ENCODE data around the gene MOB1B.
"Not testable (repeated sequence)": the region's sequence is repeated elsewhere in the genome, so short reads cannot be mapped to it uniquely, and the experiment has no call there.

Gene MOB1B

GRCh38 chr4:70901984-70902576, at the start of gene MOB1B:
Gene MOB1B, plus strand, starts transcription at chr4:70902369. Its CDS starts 168 bp downstream, at chr4:70902537.
- DNase-seq = peak in 55 of 56 donors; percentile 16 to 89 (median 73)

GRCh38 chr4:70855464-70855863, 46.7 kb upstream of the MOB1B start:
- no peak for DNase-seq

GRCh38 chr4:70858454-70858853, 43.7 kb upstream of the MOB1B start:
- DNase-seq = no peak

DNA sequence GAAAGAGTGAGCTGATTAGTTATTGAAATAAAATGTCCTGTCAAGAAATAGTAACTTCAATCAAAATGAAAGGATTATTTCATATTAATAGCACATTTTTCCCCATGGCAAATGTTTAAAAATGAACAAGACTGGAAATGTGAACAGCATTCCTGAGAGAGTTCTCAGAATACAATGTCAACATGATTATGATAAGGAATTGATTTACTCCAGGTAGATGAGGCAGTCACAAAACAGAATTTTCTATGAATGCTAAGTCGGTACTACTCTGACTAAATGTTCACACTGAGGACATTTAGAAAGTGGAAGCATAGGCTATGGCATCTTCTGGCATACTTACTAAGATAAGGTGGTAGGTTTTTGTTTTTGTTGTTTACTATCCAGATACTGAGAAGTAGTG, 43.1 kb upstream of the MOB1B start:
- no peak for DNase-seq

- no peak for DNase-seq
Observed at GRCh38 chr4:70863099-70863790, 38.9 kb upstream of the MOB1B start.

- no peak for DNase-seq
Observed at GRCh38 chr4:70868778-70869177, 33.4 kb upstream of the MOB1B start.

GRCh38 chr4:70873216-70873615, 29.0 kb upstream of the MOB1B start:
- DNase-seq = no peak

GRCh38 chr4:70874268-70875156, 27.7 kb upstream of the MOB1B start:
- DNase-seq = no peak

- DNase-seq = no peak
Observed at GRCh38 chr4:70877556-70877955, 24.6 kb upstream of the MOB1B start.

GRCh38 chr4:70880739-70881138, 21.4 kb upstream of the MOB1B start:
- no peak for DNase-seq

- DNase-seq = no peak
Observed at GRCh38 chr4:70885174-70885573, 17.0 kb upstream of the MOB1B start.

GRCh38 chr4:70892086-70892769, 9.9 kb upstream of the MOB1B start:
- peak in 1 of 56 donors; percentile 7 for DNase-seq

DNA sequence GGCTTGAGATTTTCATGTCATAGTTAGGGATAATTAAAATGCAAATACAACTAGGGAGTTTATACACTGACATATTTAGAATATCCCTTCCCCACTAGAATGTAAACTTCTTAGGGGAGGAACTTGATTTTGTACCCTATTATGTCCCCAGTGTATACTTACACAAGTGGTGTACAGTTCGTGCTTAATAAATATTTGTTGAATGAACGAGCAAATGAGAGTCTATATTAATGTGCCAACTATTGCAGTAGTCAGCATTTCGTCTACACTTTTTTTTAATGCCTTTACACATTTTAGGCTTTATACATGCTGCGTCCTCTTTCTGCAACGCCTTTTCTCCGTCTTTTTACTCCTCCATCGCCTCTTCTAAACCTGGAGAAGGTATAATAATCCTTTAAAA, 8.4 kb upstream of the MOB1B start:
- no peak for DNase-seq

DNA sequence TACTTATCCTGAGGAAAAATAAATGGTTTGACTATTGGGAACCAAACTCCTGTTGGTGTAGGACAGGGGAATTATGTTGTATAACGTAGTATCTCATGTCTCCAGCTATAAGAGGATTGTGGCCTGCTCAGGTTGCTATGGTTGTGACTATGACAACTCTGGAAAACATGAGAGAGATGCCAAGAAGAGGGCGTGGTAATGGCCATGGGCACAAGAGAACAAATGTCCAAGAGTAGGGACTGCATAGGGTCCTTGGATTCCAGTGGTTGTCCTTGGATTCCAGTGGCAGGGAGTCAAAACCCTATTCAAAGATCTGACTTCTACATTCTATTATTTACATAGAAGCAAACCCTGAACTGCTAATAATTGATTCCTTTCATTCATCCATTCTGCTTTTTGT, 6.8 kb upstream of the MOB1B start:
- peak in 2 of 56 donors; percentile 4 to 7 for DNase-seq

- DNase-seq = no peak
Observed at GRCh38 chr4:70895811-70896491, 6.2 kb upstream of the MOB1B start.

DNA sequence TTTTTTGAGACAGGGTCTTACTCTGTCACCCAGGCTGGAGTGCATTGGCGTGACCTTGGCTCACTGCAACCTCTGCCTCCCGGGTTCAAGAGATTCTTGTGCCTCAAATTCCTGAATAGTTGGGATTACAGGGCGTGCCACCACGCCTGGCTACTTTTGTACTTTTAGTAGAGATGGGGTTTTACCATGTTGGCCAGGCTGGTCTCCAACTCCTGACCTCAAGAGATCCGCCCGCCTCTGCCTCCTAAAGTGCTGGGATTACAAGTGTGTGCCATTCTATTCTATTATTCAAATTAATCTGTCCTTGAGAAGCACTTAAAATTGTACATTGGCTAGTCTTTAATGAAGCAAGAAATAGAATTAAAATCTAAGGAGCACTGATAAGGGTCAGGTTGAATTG, 3.6 kb upstream of the MOB1B start:
- DNase-seq = not testable (repeated sequence)

DNA sequence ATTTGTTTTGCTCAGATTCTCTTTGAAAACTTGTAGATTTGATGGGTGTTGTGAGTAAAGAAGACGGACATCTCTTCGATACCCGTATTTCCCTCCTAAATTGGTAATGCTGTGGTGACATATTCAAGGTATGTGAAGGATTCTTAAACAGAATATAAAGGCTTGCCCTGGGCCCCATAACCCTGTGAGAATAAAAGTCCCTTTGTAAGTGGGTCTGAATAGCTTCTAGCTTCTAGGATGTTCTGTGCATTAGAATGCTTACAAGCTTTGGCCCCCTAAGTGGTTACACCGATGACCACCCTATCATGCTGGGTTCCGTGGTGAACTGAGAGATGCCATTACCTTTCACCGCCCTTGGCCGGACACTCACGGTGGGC, 574 bp upstream of the MOB1B start:
- DNase-seq = no peak

GRCh38 chr4:70902577-70903290, 565 bp downstream of the MOB1B start:
- DNase-seq = peak in 27 of 56 donors; percentile 23 to 65 (median 44)

GRCh38 chr4:70903291-70903603, 1.1 kb downstream of the MOB1B start:
- DNase-seq = peak in 4 of 56 donors; percentile 2 to 27 (median 14)

DNA sequence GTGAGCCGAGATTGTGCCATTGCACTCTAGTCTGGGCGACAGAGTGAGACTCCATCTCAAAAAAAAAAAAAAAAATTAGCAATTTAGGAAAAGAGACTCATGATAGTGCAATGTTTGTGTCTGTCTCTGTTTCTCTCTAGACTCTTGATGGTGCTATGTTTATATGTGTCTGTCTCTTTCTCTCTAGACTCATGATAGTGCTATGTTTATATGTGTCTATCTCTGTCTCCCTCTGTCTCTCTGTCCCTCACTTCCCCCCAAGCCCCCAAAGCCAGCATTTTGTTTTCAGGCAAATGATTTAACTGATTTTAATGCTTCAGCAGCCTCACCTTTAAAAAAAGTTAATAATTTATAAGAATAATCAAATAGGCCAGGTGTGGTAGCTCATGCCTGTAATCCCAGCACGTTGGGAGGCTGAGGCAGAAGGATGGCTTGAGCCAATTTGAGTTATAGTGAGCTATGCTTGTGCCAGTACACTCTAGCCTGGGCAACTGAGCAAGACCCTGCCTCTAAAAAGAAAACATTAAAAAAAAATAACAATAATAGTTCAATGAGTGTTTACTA, 6.9 kb downstream of the MOB1B start:
- no peak for DNase-seq

Measured in nucleus accumbens (tissue), 56 donors.